HepG2 (cell line): ENCODE data around the gene ZKSCAN4. TPM values are rescaled to one million over a fixed set of nuclear protein-coding genes. Genes with fewer than 3 reads are reported as not detected.
A peak's percentile ranks its signal among the peaks of the same experiment; 100 is the strongest.

Experiments used
- ATAC-seq: fragments of 200-7000 bp; cut with Tn5 transposase; 3 replicates; pipeline ENCODE4 v1.9.1; 2020; ENCODE audit warnings: mild to moderate bottlenecking, moderate library complexity
- BruUV-seq: library from RNA; stranded (reverse); fragments of 400-500 nt; replicated peaks from 2 replicates; lab custom pipeline; 2021; lab: Mats Ljungman, UMichigan
- CTCF ChIA-PET: fragments of 300-600 bp; formaldehyde crosslinking; extraction: SDS; loops from one replicate; lab custom pipeline; 2021; ENCODE audit warnings: low total read pairs, inconsistent platforms, low intra/inter-chr PET ratio; lab: Yijun Ruan, JAX
- POLR2A ChIA-PET: fragments of 350-600 bp; sonication (Branson Sonifier 250); formaldehyde crosslinking; loops from one replicate; lab custom pipeline; 2020; ENCODE audit warnings: antibody characterized with exemption, inconsistent platforms; lab: Yijun Ruan, JAX
- DNase-seq: peaks from one replicate; pipeline ENCODE4 v3.0.0-alpha.2; 2015; ENCODE audit warnings: low spot score
- FAIRE-seq: peaks from 3 replicates; lab custom pipeline; 2011; peaks lifted over from hg19 to GRCh38; lab: Jason Lieb, UNC
- H2AFZ ChIP-seq: one replicate; pipeline ENCODE4 v1.6.1; 2011; ENCODE audit warnings: low read length, inconsistent platforms
- H3K27ac ChIP-seq: fragments of 300-600 bp; 3 replicates; pipeline ENCODE4 v1.8.0; 2011; ENCODE audit warnings: mixed run types, mild to moderate bottlenecking, mixed read lengths, low read length, inconsistent platforms; ENCODE audit not compliant: insufficient read depth; ENCODE audit errors: extremely low read length
- H3K27me3 ChIP-seq, 2 experiments: fragments of 200-600 bp in 1 of 2; 2 replicates in 1 of 2; 3 replicates in 1 of 2; pipeline versions ENCODE4 v1.6.0 to v1.8.0; 2011; ENCODE audit warnings: low read length in 2 of 2, mild to moderate bottlenecking in 2 of 2, moderate library complexity in 2 of 2, inconsistent platforms in 1 of 2; ENCODE audit not compliant: insufficient read depth in 2 of 2, control insufficient read depth in 1 of 2
- H3K36me3 ChIP-seq, 2 experiments: fragments of 200-600 bp in 1 of 2; replicated peaks in 1 of 2; 2 replicates in 1 of 2; 3 replicates in 1 of 2; pipeline versions ENCODE4 v1.5.1 to v1.8.0; 2011; ENCODE audit warnings: low read length in 2 of 2, inconsistent platforms in 1 of 2; ENCODE audit not compliant: insufficient read depth in 2 of 2, control insufficient read depth in 1 of 2
- H3K4me1 ChIP-seq: 2 replicates; pipeline ENCODE4 v1.5.1; 2012; ENCODE audit warnings: low read length, inconsistent platforms; ENCODE audit not compliant: insufficient read depth
- H3K4me2 ChIP-seq: 2 replicates; pipeline ENCODE4 v1.6.0; 2011; ENCODE audit warnings: low read depth, low read length, inconsistent platforms
- H3K4me3 ChIP-seq, 3 experiments: fragments of 200-600 bp in 1 of 3; sonication (generic), shearing (Covaris generic) in 1 of 3; replicated peaks in 1 of 3; 2 replicates each; pipeline ENCODE4 v1.5.1; 2011 to 2016; ENCODE audit warnings: low read length in 3 of 3, inconsistent platforms in 2 of 3, low read depth in 2 of 3, mild to moderate bottlenecking in 2 of 3, control low read depth in 1 of 3, mixed read lengths in 1 of 3; ENCODE audit not compliant: insufficient read depth in 1 of 3
- H3K79me2 ChIP-seq: one replicate; pipeline ENCODE4 v1.6.1; 2011; ENCODE audit warnings: low read length, inconsistent platforms; ENCODE audit not compliant: insufficient read depth
- H3K9ac ChIP-seq: 2 replicates; pipeline ENCODE4 v1.6.0; 2011; ENCODE audit warnings: mild to moderate bottlenecking, low read depth, low read length, inconsistent platforms; ENCODE audit not compliant: insufficient read depth
- H3K9me3 ChIP-seq: 2 replicates; pipeline ENCODE4 v1.5.1; 2012; ENCODE audit warnings: mild to moderate bottlenecking, low read length
- H4K20me1 ChIP-seq: 2 replicates; pipeline ENCODE4 v1.6.0; 2011; ENCODE audit warnings: inconsistent platforms, mild to moderate bottlenecking, low read length, moderate library complexity; ENCODE audit not compliant: insufficient read depth
- CBX2 ChIP-seq, 2 experiments: fragments of 200-600 bp in 1 of 2; sonication (generic); formaldehyde crosslinking in 1 of 2; IDR thresholded peaks; 2 replicates each; pipeline versions ENCODE4 v1.7.0 to v1.8.1; 2018 to 2022; ENCODE audit warnings: low read depth in 2 of 2, low read length in 1 of 2, mild to moderate bottlenecking in 1 of 2, missing genetic modification reagents in 1 of 2
- CHD2 ChIP-seq: IDR thresholded peaks from 2 replicates; pipeline ENCODE4 v1.6.1; 2011; ENCODE audit warnings: low read depth, low read length, improper control_type of control experiment
- FOXK1 ChIP-seq: sonication (generic); formaldehyde crosslinking; IDR thresholded peaks from 2 replicates; pipeline ENCODE4 v1.4.0; 2020; ENCODE audit warnings: low read depth, missing genetic modification reagents, borderline replicate concordance
- KDM4B ChIP-seq: sonication (generic); formaldehyde crosslinking; IDR thresholded peaks from 2 replicates; pipeline ENCODE4 v1.4.0; 2020; ENCODE audit warnings: missing genetic modification reagents
- KLF16 ChIP-seq, 2 experiments: sonication (generic) in 1 of 2; formaldehyde crosslinking in 1 of 2; IDR thresholded peaks; 2 replicates each; pipeline versions ENCODE4 v1.6.1 to v1.8.0; 2016 to 2023; ENCODE audit warnings: missing genetic modification reagents in 2 of 2, missing compliant biosample characterization in 1 of 2
- MEIS1 ChIP-seq: sonication (generic); formaldehyde crosslinking; IDR thresholded peaks from 2 replicates; pipeline ENCODE4 v1.9.0; 2021; ENCODE audit warnings: mild to moderate bottlenecking, missing genetic modification reagents, moderate library complexity, borderline replicate concordance
- NFE2L1 ChIP-seq: sonication (generic); formaldehyde crosslinking; IDR thresholded peaks from 2 replicates; pipeline ENCODE4 v1.4.0; 2020; ENCODE audit warnings: missing genetic modification reagents, mild to moderate bottlenecking, borderline replicate concordance
- NR2F1 ChIP-seq, 2 experiments: fragments of 450-650 bp in 1 of 2; formaldehyde crosslinking in 1 of 2; IDR thresholded peaks; 2 replicates each; pipeline versions ENCODE4 v1.5.0 to v1.6.1; 2016 to 2020; ENCODE audit warnings: mild to moderate bottlenecking in 1 of 2, missing compliant biosample characterization in 1 of 2, missing genetic modification reagents in 1 of 2, moderate library complexity in 1 of 2
- POGZ ChIP-seq: sonication (generic); formaldehyde crosslinking; IDR thresholded peaks from 2 replicates; pipeline ENCODE4 v1.4.0; 2020; ENCODE audit warnings: mild to moderate bottlenecking, missing genetic modification reagents
- RFX1 ChIP-seq: fragments of 450-650 bp; IDR thresholded peaks from 2 replicates; pipeline ENCODE4 v1.6.1; 2017
- SMAD9 ChIP-seq: sonication (generic); formaldehyde crosslinking; IDR thresholded peaks from 2 replicates; pipeline ENCODE4 v1.5.1; 2020; ENCODE audit warnings: mild to moderate bottlenecking, missing genetic modification reagents
- TFE3 ChIP-seq: IDR thresholded peaks from 2 replicates; pipeline ENCODE4 v1.6.1; 2016
- ZBTB10 ChIP-seq: sonication (generic); formaldehyde crosslinking; IDR thresholded peaks from 2 replicates; pipeline ENCODE4 v1.4.0; 2020; ENCODE audit warnings: missing genetic modification reagents, borderline replicate concordance
- ZNF12 ChIP-seq: sonication (generic); formaldehyde crosslinking; IDR thresholded peaks from 2 replicates; pipeline ENCODE4 v1.5.0; 2020; ENCODE audit warnings: missing genetic modification reagents
- ZNF430 ChIP-seq: sonication (generic); formaldehyde crosslinking; IDR thresholded peaks from 2 replicates; pipeline ENCODE4 v1.9.0; 2021; ENCODE audit warnings: mild to moderate bottlenecking, missing genetic modification reagents
- ZNF639 ChIP-seq: conservative IDR thresholded peaks from 2 replicates; pipeline ENCODE4 v1.6.1; 2018; ENCODE audit warnings: missing genetic modification reagents
- ZNF790 ChIP-seq: sonication (generic); formaldehyde crosslinking; IDR thresholded peaks from 2 replicates; pipeline ENCODE4 v1.8.0; 2022; ENCODE audit warnings: missing genetic modification reagents, mild to moderate bottlenecking, borderline replicate concordance
- WGBS: methylation state at CpG from one replicate; pipeline ENCODE4 v1.1.6; 2017; ENCODE audit warnings: low lambda C conversion rate; 5-methylcytosine and 5-hydroxymethylcytosine counted together
- in situ Hi-C: cut with HindIII; loops from 2 replicates; pipeline ENCODE4 v1.10.0; 2017; ENCODE audit warnings: low pct_unique_long_range_greater_than_20kb; ENCODE audit not compliant: extremely low pct_ligation_motif_present
- intact Hi-C: fragments of 100-400 bp; cut with micrococcal nuclease; formaldehyde crosslinking; loops from one replicate; pipeline ENCODE4 v1.10.0; 2022; ENCODE audit not compliant: unreplicated experiment
- polyA plus RNA-seq, 8 experiments: library from polyadenylated mRNA; depleted of rRNA in 3 of 8; stranded (reverse) in 7 of 8; unstranded in 1 of 8; fragments of >200 nt; fragmentation: Illumina TruSeq in 4 of 8; extraction: Trizol in 4 of 8; gene quantifications; 2 replicates each; pipeline versions ENCODE4 v1.2.1 to v1.2.3, GENCODE V29; 2011 to 2016; ENCODE audit warnings: low read depth in 4 of 8, missing spikeins in 1 of 8, mixed read lengths in 1 of 8; ENCODE audit not compliant: insufficient read depth in 1 of 8
- total RNA-seq, 5 experiments: library from RNA; depleted of rRNA; stranded (reverse); fragments of >200 nt; fragmentation: Illumina TruSeq; extraction: Trizol; gene quantifications; 2 replicates each; pipeline ENCODE4 v1.2.3, GENCODE V29; 2016; ENCODE audit warnings: low read depth in 1 of 5

ZKSCAN4 gene
- total and polyA plus RNA-seq, 2 of the 13 experiments (the other 11 are each of a cell fraction or from before 2014, with no cell fraction given), result 2.9 to 7.8 TPM

DNA sequence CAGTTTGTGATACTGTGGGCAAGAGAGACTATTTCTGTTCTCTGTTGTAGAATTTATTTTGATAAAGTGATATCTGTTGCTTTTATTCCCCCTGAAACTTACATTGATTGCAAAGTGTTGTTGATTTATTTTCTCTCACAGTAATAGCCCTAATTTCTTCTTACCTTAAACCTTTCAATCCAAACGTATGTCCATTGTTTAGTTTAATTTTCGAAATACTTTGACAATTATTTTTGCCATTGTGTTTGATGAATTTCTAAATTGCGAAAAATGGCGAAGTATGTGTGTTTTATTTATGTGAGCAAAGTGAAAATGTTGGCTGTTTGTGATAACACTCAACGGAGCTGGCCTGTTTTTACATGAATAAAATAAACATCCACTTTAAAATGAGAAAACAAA is 14.5 kb upstream of the ZKSCAN4 start (continued):
- peak; percentile 94 for TF ChIP-seq CBX2 (IDR thresholded peaks at IDR 0.05; ENCODE audit: low read depth, low read length)
- no peak for TF ChIP-seq CBX2 (CRISPR knock-in tag; IDR thresholded peaks at IDR 0.05; ENCODE audit: low read depth)
- TF ChIP-seq SMAD9 (CRISPR knock-in tag), result no peak
- no peak for TF ChIP-seq NR2F1 (CRISPR knock-in tag; IDR thresholded peaks at IDR 0.05)
- no peak for TF ChIP-seq ZNF790 (CRISPR knock-in tag)
- TF ChIP-seq, all 625 proteins: peak for 7

- Histone ChIP-seq H3K9me3 (no peaks in the 10 kb centered on the region), H3K79me2 (peaks cover 19% of the 10 kb centered on the region), H3K27ac (no peak overlapping the region), H3K36me3 (no peaks in the 10 kb centered on the region), H3K4me3 (no peak overlapping the region), H2AFZ (no peak overlapping the region), H3K4me1 (peaks cover 25% of the 10 kb centered on the region), H3K27me3 (peaks cover 0 to 18% of the 10 kb centered on the region in 2 experiments; a peak in 3 of 5 replicates), H3K9ac (no peak overlapping the region), H3K4me2 (no peak overlapping the region), H4K20me1 (no peaks in the 10 kb centered on the region)
- in situ Hi-C loops, result no loop called here
- CTCF ChIA-PET, result no interaction called here
- POLR2A ChIA-PET, result no interaction called here
- intact Hi-C loops, result loop anchor here (5.0 kb wide), 1 partner anchor 57 kb away; no protein-coding TSS in a partner anchor
- BruUV-seq, result no TSS peak
- FAIRE-seq (no peak), DNase-seq (no peak), ATAC-seq (no peak)
- WGBS, result 28% methylated on average over 4 of the region's 4 CpGs
- TF ChIP-seq CHD2 (no peak), ZNF430 (CRISPR knock-in tag) (no peak), RFX1 (no peak), ZNF12 (CRISPR knock-in tag) (no peak), ZNF639 (CRISPR knock-in tag) (no peak), KLF16 (CRISPR knock-in tag; IDR thresholded peaks at IDR 0.05) (no peak), MEIS1 (CRISPR knock-in tag) (no peak), KDM4B (no peak), NFE2L1 (CRISPR knock-in tag) (no peak), ZBTB10 (CRISPR knock-in tag) (no peak), FOXK1 (CRISPR knock-in tag) (no peak), TFE3 (CRISPR knock-in tag) (no peak), POGZ (no peak)
Observed at GRCh38 chr6:28264834-28265401, 12.8 kb upstream of the ZKSCAN4 start.
